ENCODE measurements around the gene OR5P2.
"Not testable (repeated sequence)": the region's sequence is repeated elsewhere in the genome, so short reads cannot be mapped to it uniquely, and the experiment has no call there.

OR5P2 gene, protein sequence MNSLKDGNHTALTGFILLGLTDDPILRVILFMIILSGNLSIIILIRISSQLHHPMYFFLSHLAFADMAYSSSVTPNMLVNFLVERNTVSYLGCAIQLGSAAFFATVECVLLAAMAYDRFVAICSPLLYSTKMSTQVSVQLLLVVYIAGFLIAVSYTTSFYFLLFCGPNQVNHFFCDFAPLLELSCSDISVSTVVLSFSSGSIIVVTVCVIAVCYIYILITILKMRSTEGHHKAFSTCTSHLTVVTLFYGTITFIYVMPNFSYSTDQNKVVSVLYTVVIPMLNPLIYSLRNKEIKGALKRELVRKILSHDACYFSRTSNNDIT

DNA sequence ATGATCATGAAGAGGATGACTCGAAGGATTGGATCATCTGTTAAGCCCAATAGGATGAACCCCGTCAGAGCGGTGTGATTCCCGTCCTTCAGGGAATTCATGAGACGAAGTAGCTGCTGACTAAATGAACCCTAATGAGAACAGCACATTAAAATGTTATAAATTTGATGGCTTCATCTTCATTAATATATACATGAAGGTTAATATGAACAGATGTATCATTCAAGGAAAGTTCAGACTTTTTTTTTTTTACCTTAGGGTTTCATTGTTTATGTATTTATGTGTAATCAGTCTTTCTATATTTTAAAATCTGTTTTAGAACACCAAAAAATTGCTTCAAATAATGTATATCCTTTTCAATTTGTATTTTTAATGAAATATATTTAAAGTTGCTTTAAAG, at the start of gene OR5P2:
Gene OR5P2 (minus strand): TSS at position 101 of the 400 bp plus-strand sequence. CDS start 0 bp downstream, at position 101.
- no peak for DNase-seq (ENCODE audit: low spot score)

DNA sequence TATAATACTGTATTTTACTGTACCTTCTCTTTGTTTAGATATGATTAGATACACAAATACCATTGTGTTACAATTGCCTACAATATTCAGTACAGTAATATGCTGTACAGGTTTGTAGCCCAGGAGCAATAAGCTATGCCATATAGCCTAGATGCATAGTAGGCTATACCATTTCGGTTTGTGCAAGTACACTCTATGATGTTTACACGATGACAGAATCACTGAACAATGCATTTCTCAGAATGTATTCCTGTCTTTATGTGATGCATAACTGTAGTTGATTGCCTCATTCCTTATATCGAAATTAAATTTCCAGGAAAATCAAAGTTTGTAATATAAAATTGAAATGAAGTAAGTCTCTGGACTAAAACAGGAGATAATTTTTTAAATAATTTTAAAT, 49.3 kb upstream of the OR5P2 start:
- no peak for DNase-seq (ENCODE audit: low spot score)

DNA sequence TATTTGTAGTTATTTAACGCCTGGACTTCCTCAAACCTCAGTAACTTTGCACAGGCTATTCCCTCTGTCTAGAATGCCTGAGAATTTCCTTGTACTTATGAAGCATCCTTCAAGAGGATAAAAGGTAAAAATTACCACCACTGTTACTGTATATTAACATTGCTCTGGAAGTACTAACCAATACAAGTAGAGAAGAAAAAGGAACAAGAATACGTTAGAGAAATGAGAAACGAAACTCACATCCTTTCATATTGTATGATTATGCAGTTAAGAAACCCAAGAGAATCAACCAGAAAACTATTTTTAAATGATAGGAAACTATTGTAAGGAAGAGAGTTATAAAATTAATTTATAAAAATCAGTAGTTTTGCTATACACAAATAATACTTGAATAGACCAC, 48.2 kb upstream of the OR5P2 start:
- no peak for DNase-seq (ENCODE audit: low spot score)

DNA sequence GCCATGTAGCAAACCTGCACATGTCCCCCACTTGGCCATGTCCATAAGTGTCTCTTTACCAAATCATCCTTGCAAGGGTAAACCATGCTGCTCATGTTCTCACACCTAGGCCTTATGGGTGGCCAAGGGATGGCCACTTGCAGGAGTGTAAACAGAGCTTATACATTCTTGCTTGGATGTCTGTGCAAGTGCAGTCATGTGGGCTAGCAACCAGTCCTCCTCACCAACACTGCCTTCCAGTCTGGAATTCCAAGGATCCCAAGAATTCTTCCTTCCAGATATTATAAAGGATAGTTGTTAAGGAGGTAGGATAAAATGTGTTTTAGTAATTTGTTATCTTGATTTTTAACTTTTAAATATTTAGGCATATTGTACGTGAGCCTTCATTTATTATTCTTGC, 47.8 kb upstream of the OR5P2 start:
- no peak for DNase-seq (ENCODE audit: low spot score)

DNA sequence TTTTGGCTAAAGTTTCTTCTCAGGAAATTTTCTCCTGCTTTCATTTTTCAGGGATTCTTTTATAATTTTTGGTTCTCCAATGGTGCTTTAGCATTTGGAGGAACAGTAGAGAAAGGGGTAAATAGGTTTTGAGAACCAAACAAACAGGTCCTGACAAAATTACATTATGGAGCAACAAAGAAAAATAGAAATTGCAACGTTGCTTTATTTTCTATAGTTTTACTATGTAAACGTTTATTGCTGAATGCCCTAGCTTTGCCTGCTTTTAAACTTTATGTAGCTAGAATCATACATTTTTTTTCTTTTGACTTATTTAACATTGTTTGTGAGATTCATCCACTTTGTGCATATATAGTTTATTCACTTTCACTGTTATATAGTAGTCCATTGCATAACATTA, 43.8 kb upstream of the OR5P2 start:
- DNase-seq (ENCODE audit: low spot score): no peak

DNA sequence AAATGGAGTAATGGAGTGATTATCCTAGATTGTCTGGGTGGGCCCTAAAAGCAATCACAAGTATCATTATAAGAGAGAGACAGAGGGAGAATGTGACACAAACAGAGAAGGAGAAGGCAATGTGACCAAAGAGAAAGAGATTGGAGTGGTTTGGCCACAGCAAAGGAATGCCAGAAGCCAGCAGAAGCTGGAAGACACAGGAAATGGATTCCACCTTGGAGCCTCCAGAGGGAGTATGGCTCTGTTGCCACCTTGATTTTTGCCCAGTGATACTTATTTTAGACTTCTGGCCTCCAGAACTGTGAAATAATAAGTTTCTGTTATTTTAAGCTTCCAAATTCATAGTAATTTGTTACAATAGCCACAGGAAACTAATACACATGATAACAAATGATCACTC, 36.8 kb upstream of the OR5P2 start:
- no peak for DNase-seq (ENCODE audit: low spot score)

DNA sequence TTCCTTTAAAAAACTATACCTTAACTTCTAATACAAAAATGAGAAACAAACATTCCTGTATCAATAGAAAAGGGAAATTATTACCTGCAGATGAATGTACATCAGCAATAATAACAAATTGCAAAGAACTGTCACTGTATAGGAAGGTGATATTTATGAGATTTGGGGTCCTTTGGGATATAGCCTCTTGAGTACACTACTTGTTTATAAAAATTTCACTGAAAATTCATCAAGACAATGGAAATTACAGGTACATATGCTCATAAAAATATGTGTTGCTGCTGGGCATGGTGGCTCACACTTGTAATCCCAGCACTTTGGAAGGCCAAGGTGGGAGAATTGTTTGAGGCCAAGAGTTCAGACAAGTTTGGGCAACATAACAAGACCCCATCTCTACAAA, 34.0 kb upstream of the OR5P2 start, which contains the start of gene OR5P3:
Gene OR5P3 (minus strand): TSS at position 101 of the 400 bp plus-strand sequence.
- no peak for DNase-seq (ENCODE audit: low spot score)

DNA sequence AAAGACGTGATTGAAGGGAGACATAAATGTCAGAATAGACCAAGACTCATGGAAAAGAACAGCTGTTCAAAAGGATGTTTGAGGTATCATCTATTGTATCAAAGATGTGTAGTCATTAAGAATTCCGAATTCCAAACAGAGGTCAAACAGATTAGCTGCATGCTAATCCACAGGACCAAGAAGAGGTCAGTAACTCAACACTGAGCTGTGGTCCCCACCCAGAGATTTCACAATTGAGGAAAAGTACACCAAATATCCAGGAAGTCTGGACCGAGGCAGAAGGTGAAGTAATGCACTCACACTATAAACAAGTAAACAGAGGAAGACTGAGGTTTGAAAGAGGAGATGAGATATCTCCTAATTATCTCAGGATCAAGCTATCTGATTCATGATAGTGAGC, 29.6 kb upstream of the OR5P2 start:
- no peak for DNase-seq (ENCODE audit: low spot score)

DNA sequence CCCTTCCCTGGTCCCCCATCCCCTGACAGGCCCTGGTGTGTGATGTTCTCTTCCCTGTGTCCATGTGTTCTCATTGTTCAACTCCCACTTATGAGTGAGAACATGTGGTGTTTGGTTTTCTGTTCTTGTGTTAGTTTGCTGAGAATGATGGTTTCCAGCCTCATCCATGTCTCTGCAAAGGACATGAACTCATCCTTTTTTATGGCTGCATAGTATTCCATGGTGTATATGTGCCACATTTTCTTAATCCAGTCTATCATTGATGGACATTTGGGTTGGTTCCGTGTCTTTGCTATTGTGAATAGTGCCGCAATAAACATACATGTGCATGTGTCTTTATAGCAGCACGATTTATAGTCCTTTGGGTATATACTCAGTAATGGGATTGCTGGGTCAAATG, 23.7 kb upstream of the OR5P2 start:
- DNase-seq (ENCODE audit: low spot score): not testable (repeated sequence)

DNA sequence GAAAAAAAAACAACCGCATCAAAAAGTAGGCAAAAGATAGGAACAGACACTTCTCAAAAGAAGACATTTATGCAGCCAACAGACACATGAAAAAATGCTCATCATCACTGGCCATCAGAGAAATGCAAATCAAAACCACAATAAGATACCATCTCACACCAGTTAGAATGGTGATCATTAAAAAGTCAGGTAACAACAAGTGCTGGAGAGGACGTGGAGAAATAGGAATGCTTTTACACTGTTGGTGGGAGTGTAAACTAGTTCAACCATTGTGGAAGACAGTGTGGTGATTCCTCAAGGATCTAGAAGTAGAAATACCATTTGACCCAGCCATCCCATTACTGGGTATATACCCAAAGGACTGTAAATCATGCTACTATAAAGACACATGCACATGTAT, 18.2 kb upstream of the OR5P2 start:
- DNase-seq (ENCODE audit: low spot score): not testable (repeated sequence)

DNA sequence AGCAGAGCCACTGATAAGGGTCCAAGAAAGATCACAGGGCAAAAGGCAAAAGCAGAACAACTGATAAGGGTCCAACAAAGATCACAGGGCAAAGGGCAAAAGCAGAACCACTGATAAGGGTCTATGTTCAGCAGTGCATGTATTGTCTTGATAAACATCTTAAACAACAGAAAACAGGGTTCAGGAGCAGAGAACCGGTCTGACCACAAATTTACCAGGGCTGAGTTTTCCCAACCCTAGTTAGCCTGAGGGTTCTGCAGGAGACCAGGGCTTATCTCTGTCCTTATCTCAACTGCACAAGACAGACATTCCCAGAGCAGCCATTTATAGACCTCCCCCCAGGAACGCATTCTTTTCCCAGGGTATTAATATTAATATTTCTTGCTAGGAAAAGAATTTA, 13.6 kb upstream of the OR5P2 start:
- DNase-seq (ENCODE audit: low spot score): not testable (repeated sequence)

DNA sequence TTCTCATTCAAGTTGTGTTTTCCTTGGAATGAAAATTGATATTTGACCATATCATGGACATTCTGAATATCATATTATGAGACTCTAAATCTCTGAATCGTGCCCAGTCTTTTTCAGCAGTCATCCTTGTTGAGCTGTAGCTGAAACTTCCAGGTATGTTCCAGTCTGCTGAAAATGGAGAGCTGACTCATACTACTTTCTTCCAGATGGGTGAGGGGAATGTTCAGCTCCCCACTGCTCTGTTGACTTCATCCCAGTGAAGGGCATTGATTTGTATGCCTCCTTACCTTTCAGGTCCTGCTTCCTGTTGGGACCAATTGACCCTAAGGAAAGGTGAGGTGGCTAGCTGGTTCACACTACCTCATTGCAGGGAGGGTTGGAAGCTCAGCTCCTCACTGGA, 3.5 kb downstream of the OR5P2 start:
- DNase-seq (ENCODE audit: low spot score): no peak

DNA sequence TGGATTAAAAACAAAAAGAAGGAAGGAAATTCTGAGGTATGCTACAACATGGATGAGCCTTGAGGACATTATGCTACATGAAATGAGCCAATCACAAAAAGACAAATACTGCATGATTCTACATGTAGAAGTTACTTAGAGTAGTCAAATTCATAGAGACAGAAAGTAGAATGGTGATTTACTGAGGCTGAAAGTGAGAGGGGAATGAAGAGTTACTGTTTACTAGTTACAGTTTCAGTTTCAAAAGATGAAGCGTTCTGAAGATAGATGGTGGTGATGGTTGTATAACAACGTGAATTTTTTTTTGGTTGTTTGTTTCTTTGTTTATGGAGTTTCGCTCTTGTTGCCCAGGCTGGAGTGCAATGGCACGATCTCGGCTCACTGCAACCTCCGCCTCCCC, 9.5 kb downstream of the OR5P2 start:
- DNase-seq (ENCODE audit: low spot score): no peak

DNA sequence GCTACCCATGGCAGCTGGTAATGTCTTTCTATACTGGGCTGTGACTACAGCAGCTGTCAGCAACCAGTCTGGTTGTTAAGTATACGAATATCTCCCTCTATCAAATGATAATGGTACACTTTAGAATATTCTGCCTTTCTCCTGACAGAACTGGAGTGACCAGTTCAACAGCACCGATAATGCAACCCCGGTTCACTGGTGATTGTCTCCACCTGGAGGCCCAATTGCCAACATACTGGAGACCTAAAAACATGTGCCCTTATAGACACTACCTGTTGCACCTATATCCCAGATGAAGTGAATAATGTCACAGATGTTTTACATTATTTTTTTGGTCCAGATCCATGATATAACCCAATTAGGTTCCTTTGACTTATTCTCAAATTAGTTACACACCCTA, 21.1 kb downstream of the OR5P2 start:
- DNase-seq (ENCODE audit: low spot score): no peak

DNA sequence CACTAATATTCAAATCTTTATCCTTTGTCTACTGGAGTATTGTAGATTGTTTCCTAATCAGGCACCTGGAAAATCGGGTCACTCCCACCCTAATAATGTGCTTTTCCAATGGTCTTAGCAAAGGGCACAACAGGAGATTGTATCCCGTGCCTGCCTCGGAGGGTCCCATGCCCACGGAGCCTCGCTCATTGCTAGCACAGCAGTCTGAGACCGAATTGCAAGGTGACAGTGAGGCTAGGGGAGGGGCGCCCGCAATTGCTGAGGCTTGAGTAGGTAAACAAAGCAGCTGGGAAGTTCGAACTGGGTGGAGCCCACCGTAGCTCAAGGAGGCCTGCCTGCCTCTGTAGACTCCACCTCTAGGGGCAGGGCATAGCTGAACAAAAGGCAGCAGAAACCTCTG, 32.4 kb downstream of the OR5P2 start:
- DNase-seq (ENCODE audit: low spot score): not testable (repeated sequence)

DNA sequence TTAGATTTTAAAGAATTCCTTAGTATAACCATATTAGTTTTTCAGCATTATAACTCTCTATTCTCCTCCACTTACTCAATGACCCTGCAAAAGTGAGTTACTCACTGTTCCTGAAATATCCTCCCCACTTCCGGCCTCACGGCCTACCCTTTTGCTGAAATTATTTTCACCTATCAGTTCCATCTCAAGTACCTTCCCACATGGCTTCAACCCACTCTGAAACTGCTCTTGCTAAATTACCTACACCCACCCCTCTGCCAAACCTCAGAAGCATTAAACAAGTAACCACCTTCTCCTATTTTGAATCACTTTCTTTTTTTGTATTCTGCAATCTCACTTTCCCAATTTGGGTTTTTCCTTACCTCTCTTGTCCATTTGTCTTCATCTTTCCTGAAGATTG, 37.7 kb downstream of the OR5P2 start:
- DNase-seq (ENCODE audit: low spot score): no peak

DNA sequence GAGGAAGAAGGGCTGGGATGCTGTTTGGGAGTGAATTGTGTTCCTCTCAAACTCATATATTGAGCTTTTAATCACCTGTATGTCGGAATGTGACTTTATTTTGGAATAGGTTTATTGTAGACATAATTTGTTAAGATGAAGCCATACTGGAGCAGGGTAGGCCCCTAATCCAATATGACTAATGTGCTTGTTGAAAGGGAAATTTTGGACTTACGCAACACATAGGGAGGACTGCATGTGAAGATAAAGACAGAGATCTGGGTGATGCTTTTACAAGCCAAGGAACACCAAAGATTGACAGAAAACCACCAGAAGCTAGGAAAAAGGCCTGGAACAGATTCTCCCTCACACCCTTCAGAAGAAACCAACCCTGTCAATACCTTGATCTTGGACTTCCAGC, 47.3 kb downstream of the OR5P2 start:
- DNase-seq (ENCODE audit: low spot score): no peak
